Endothelial cell of umbilical vein (primary cell): ENCODE data around the gene COL4A2. TPM values are rescaled to one million over a fixed set of nuclear protein-coding genes. Genes with fewer than 3 reads are reported as not detected.

Source experiments
- BruUV-seq: library from RNA; stranded (reverse); fragments of 400-500 nt; replicated peaks from 2 replicates; lab custom pipeline; 2021; lab: Mats Ljungman, UMichigan
- CTCF ChIA-PET: fragments of 300-600, 350-600 bp; sonication (Branson Sonifier 250); formaldehyde crosslinking; loops from one replicate; lab custom pipeline; 2021; ENCODE audit warnings: antibody characterized with exemption, inconsistent platforms; lab: Charles Lee
- POLR2A ChIA-PET: fragments of 300-600, 350-600 bp; sonication (Branson Sonifier 250); formaldehyde crosslinking; loops from one replicate; lab custom pipeline; 2021; ENCODE audit warnings: antibody characterized with exemption, inconsistent platforms; lab: Charles Lee
- DNase-seq: peaks from one replicate; pipeline ENCODE4 v3.0.0-alpha.2; 2011; ENCODE audit warnings: low read depth, low spot score
- FAIRE-seq: peaks from 2 replicates; lab custom pipeline; 2011; peaks lifted over from hg19 to GRCh38; lab: Jason Lieb, UNC
- H2AFZ ChIP-seq: 2 replicates; pipeline ENCODE4 v1.6.0; 2012; ENCODE audit warnings: low read depth, low read length, control low read depth, inconsistent platforms
- H3K27ac ChIP-seq: 2 replicates; pipeline ENCODE4 v1.5.1; 2011; ENCODE audit warnings: low read depth, mild to moderate bottlenecking, control low read depth, low read length, moderate library complexity; ENCODE audit not compliant: insufficient read depth
- H3K27me3 ChIP-seq, 2 experiments: 2 replicates each; pipeline versions ENCODE4 v1.6.0 to v1.6.1; 2011; ENCODE audit warnings: low read length in 2 of 2, mixed read lengths in 1 of 2; ENCODE audit not compliant: control insufficient read depth in 2 of 2, insufficient read depth in 2 of 2
- H3K36me3 ChIP-seq, 2 experiments: 2 replicates in 1 of 2; 3 replicates in 1 of 2; pipeline ENCODE4 v1.5.1; 2011; ENCODE audit warnings: low read length in 2 of 2, mild to moderate bottlenecking in 1 of 2, moderate library complexity in 1 of 2; ENCODE audit not compliant: control insufficient read depth in 2 of 2, insufficient read depth in 2 of 2; ENCODE audit errors: extremely low read depth in 1 of 2
- H3K4me1 ChIP-seq: 3 replicates; pipeline ENCODE4 v1.5.1; 2011; ENCODE audit warnings: mild to moderate bottlenecking, low read length; ENCODE audit not compliant: control insufficient read depth, insufficient read depth; ENCODE audit errors: extremely low read depth
- H3K4me2 ChIP-seq: 2 replicates; pipeline ENCODE4 v1.6.1; 2011; ENCODE audit warnings: low read length, control low read depth, mixed read lengths; ENCODE audit not compliant: insufficient read depth
- H3K4me3 ChIP-seq, 3 experiments: fragments of 200-600 bp in 1 of 3; sonication (generic), shearing (Covaris generic) in 1 of 3; replicated peaks in 1 of 3; 2 replicates each; pipeline ENCODE4 v1.5.1; 2011 to 2016; ENCODE audit warnings: control low read depth in 3 of 3, low read length in 3 of 3, mild to moderate bottlenecking in 2 of 3, inconsistent platforms in 1 of 3, low read depth in 1 of 3, moderate library complexity in 1 of 3; ENCODE audit not compliant: insufficient read depth in 1 of 3
- H3K79me2 ChIP-seq: 2 replicates; pipeline ENCODE4 v1.6.0; 2012; ENCODE audit warnings: low read length, inconsistent platforms; ENCODE audit not compliant: control insufficient read depth, insufficient read depth
- H3K9ac ChIP-seq: replicated peaks from 2 replicates; pipeline ENCODE3; 2011; ENCODE audit warnings: low read length, control low read depth; ENCODE audit not compliant: insufficient read depth; ENCODE audit errors: extremely low read depth
- H3K9me1 ChIP-seq: replicated peaks from 3 replicates; pipeline ENCODE4 v1.6.0; 2011; ENCODE audit warnings: mild to moderate bottlenecking, low read length; ENCODE audit not compliant: control insufficient read depth, insufficient read depth; ENCODE audit errors: extremely low read depth
- H3K9me3 ChIP-seq: replicated peaks from 2 replicates; pipeline ENCODE4 v1.5.1; 2012; ENCODE audit warnings: low read length, inconsistent platforms; ENCODE audit not compliant: control insufficient read depth, insufficient read depth
- H4K20me1 ChIP-seq: replicated peaks from 2 replicates; pipeline ENCODE3; 2011; ENCODE audit warnings: mild to moderate bottlenecking, low read length; ENCODE audit not compliant: control insufficient read depth, insufficient read depth; ENCODE audit errors: extremely low read depth
- GATA2 ChIP-seq: IDR thresholded peaks from 2 replicates; pipeline ENCODE4 v1.7.0; 2011; ENCODE audit warnings: low read depth, mild to moderate bottlenecking, moderate library complexity, mixed read lengths, low read length; ENCODE audit not compliant: insufficient read length, insufficient read depth
- MYC ChIP-seq: IDR thresholded peaks from one replicate; pipeline ENCODE4 v1.6.1; 2011; ENCODE audit warnings: mild to moderate bottlenecking, low read depth, low read length
- POLR2A ChIP-seq: IDR thresholded peaks from 2 replicates; pipeline ENCODE4 v1.6.1; 2012; ENCODE audit warnings: low read depth, mild to moderate bottlenecking, control low read depth, low read length
- POLR2AphosphoS5 ChIP-seq: IDR thresholded peaks from 2 replicates; pipeline ENCODE4 v1.6.1; 2012; ENCODE audit warnings: low read depth, mild to moderate bottlenecking, control low read depth, low read length, moderate library complexity; ENCODE audit not compliant: insufficient read depth
- dilution Hi-C: fragments of 300-500 bp; cut with MboI; formaldehyde crosslinking; loops from one replicate; pipeline ENCODE4 v1.15.0; 2019; ENCODE audit warnings: low sequenced_read_pairs; ENCODE audit not compliant: extremely low pct_ligation_motif_present
- intact Hi-C: fragments of 100-400 bp; cut with micrococcal nuclease; formaldehyde crosslinking; loops from one replicate; pipeline ENCODE4 v1.10.0; 2022
- polyA plus RNA-seq, 4 experiments: library from polyadenylated mRNA; depleted of rRNA in 3 of 4; stranded (reverse) in 3 of 4; unstranded in 1 of 4; fragments of >200 nt; gene quantifications; 2 replicates each; pipeline versions ENCODE4 v1.2.1 to v1.2.3, GENCODE V29; 2011 to 2012; ENCODE audit warnings: missing spikeins in 1 of 4
- total RNA-seq: library from RNA; stranded (reverse); gene quantifications from 2 replicates; pipeline ENCODE4 v1.2.3, GENCODE V29; 2021
- TF ChIP-seq, protein P1 (sequence below): IDR thresholded peaks from 2 replicates; pipeline ENCODE4 v1.6.1; 2011; ENCODE audit not compliant: insufficient read depth, insufficient read length
- TF ChIP-seq, protein P2 (sequence below), 2 donors: IDR thresholded peaks; 1 replicate in 1 of 2; 2 replicates in 1 of 2; pipeline ENCODE4 v1.5.1; 2011; ENCODE audit warnings: low read length in 2 of 2, mild to moderate bottlenecking in 2 of 2, moderate library complexity in 2 of 2, control low read depth in 1 of 2, inconsistent platforms in 1 of 2, low read depth in 1 of 2; ENCODE audit not compliant: insufficient read depth in 1 of 2; ENCODE audit errors: extremely low read depth in 1 of 2

Gene COL4A2
- total and polyA plus RNA-seq, 2 donors (not counting 3 experiments of a cell fraction or from before 2014, with no cell fraction given), result 792 to 940 TPM

DNA sequence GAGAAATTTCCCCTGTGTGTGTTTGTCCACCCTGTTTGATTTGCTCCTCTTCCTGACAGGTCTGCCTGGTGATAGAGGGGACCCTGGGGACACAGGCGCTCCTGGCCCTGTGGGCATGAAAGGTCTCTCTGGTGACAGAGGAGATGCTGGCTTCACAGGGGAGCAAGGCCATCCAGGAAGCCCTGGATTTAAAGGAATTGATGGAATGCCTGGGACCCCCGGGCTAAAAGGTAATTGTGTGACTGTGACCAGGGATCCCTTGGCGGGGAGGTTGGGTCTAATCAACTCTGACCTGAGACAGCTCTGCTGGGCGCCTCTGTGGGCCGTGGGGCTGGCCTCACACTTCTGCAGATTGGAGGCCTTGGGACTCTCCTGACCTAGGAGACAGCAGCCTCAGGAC, 173.1 kb downstream of the COL4A2 start:
- intact Hi-C loops (no loop called here), dilution Hi-C loops (no loop called here)
- Histone ChIP-seq H3K4me3 (no peak overlapping the region), H3K36me3 (peaks cover 8 to 45% of the 10 kb centered on the region in 2 experiments), H4K20me1 (no peaks in the 10 kb centered on the region), H3K79me2 (no peaks in the 10 kb centered on the region), H3K4me2 (no peak overlapping the region), H3K4me1 (peaks cover 15% of the 10 kb centered on the region), H3K27me3 (no peaks in the 10 kb centered on the region), H3K9ac (no peak overlapping the region), H3K27ac (no peak overlapping the region), H2AFZ (no peak overlapping the region), H3K9me1 (no peaks in the 10 kb centered on the region), H3K9me3 (no peaks in the 10 kb centered on the region)
- FAIRE-seq, result no peak
- ChIA-PET CTCF (interaction anchor here (1.1 kb wide), 1 partner anchor 24 kb away, joined by 3 read pairs; no protein-coding TSS in a partner anchor), POLR2A (no interaction called here)
- no TSS peak for BruUV-seq
- DNase-seq, result no peak
- no peak for TF ChIP-seq POLR2AphosphoS5
- TF ChIP-seq POLR2A, result no peak
- TF ChIP-seq GATA2, result no peak
- TF ChIP-seq, protein P1, sequence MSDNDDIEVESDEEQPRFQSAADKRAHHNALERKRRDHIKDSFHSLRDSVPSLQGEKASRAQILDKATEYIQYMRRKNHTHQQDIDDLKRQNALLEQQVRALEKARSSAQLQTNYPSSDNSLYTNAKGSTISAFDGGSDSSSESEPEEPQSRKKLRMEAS, result no peak
- TF ChIP-seq, protein P2, sequence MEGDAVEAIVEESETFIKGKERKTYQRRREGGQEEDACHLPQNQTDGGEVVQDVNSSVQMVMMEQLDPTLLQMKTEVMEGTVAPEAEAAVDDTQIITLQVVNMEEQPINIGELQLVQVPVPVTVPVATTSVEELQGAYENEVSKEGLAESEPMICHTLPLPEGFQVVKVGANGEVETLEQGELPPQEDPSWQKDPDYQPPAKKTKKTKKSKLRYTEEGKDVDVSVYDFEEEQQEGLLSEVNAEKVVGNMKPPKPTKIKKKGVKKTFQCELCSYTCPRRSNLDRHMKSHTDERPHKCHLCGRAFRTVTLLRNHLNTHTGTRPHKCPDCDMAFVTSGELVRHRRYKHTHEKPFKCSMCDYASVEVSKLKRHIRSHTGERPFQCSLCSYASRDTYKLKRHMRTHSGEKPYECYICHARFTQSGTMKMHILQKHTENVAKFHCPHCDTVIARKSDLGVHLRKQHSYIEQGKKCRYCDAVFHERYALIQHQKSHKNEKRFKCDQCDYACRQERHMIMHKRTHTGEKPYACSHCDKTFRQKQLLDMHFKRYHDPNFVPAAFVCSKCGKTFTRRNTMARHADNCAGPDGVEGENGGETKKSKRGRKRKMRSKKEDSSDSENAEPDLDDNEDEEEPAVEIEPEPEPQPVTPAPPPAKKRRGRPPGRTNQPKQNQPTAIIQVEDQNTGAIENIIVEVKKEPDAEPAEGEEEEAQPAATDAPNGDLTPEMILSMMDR (IDR thresholded peaks at IDR 0.05; ENCODE audit: extremely low read depth in 1 of 2, insufficient read depth in 1 of 2, low read depth in 1 of 2, low read length in 2 of 2), result no peak
- TF ChIP-seq MYC, result no peak
